GM12873 (cell line): ENCODE results near the gene GALNT3.
A peak's percentile ranks its signal among the peaks of the same experiment; 100 is the strongest.

Experiments
- TF ChIP-seq, protein P1 (sequence below): IDR thresholded peaks from 2 replicates; pipeline ENCODE4 v1.5.1; 2012; ENCODE audit warnings: low read depth, mild to moderate bottlenecking, moderate library complexity, low read length, control low read depth; ENCODE audit not compliant: insufficient read depth; ENCODE audit errors: missing control alignments

The GALNT3 gene

DNA sequence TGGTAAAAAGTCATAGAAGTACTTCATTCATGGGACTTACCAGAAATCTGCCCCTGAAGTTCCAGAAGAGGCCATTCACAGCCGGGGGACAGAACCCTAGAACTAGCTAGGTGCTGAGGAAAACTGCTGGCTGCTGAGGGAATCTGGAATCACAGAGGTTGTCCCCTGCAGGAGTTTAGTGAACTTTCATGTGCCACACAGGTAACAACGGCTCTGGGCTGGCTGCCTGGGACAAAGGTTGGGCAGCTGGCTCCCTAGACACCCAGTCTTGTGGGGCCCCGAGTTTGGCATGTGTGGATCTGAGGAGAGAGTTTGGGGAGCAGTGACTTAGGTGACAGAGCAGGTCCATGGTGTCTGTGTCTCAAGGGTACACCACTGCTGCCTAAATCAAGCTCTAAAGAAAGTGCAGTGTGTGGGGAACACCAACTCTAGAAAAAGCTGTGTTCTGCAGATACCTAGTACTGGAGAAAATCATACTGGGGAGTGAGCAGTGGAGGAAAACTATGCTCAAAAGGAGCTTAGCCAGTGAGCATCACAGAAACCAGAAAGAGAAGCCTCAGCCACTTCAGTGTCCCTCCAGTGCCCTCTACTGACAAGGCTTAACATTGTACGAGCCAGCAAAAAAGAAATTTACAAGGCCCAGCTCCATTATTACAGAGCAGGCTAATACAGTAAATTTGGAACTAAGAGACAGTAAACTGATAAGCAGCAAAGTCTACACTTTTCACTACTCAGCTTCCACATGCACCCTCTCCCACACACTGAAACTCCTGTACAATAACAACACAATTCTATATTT lies 15.2 kb downstream of the GALNT3 start:
- TF ChIP-seq, protein P1, sequence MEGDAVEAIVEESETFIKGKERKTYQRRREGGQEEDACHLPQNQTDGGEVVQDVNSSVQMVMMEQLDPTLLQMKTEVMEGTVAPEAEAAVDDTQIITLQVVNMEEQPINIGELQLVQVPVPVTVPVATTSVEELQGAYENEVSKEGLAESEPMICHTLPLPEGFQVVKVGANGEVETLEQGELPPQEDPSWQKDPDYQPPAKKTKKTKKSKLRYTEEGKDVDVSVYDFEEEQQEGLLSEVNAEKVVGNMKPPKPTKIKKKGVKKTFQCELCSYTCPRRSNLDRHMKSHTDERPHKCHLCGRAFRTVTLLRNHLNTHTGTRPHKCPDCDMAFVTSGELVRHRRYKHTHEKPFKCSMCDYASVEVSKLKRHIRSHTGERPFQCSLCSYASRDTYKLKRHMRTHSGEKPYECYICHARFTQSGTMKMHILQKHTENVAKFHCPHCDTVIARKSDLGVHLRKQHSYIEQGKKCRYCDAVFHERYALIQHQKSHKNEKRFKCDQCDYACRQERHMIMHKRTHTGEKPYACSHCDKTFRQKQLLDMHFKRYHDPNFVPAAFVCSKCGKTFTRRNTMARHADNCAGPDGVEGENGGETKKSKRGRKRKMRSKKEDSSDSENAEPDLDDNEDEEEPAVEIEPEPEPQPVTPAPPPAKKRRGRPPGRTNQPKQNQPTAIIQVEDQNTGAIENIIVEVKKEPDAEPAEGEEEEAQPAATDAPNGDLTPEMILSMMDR = peak; percentile 58

DNA sequence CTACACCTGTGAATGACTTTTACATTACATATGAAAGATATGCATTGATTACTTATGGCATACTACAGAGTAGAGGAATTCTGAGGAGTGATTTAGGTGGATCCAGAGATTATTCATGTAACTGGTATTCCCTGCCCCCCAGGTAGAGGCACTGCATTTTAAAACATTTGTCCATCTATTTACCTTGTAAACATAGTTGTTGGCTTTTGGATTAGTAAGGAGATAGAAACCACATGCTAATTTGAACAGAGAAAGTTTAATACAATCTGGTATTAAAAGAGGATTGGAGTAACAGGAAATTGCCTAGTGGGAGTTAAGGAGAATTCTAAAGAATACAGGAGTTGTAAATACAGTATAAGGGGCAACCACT lies 15.9 kb downstream of the GALNT3 start:
- TF ChIP-seq, protein P1 = no peak

DNA sequence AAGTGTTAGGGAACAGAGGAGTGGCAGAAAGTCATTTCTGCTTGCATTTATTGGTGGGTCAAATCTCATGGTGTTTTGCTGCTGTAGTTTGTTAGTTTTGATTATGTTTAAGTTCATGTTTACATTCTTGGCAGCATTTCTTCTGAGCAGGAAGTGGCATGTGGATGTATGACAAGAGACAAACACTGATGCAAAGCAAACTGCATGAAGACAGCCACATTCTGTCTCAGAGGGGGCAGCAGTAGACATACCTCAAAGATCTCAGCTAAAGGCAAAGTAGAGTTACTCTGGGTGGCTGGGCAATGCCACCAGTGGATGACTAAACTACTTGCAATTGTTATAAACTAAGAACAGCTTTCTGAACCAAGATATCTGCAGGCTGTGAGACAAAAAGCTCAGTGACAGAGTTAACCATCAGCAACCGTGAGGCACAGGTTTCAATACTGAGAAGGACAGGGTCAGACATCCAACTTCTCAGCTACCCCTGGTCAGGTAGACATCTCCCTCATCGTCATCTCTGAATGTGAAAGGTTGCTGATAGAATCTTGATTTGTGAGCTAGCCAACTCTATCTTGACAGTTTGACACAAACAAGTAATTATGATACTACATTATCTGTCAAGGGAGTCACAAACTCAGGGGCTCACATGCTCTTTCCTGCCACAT lies 16.4 kb downstream of the GALNT3 start:
- TF ChIP-seq, protein P1 = no peak

DNA sequence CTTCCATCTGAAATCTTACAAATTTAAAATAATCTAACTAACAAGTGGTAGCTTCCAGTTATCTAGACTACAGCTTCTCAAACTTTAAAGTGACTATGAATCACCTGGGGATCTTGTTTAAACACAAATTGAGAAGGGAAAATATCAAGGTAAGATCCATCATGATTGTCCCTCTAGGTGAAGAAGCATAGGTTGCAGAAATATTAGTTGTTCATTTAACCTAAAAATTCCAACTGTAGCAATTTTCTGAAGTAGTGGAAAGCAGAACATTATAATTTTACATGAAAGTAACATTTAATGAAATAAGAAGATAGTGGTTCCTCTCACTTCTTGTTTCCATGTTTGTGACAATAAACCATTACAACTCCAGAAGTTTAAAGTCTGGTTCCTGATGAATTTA lies 17.3 kb downstream of the GALNT3 start:
- TF ChIP-seq, protein P1 = no peak

DNA sequence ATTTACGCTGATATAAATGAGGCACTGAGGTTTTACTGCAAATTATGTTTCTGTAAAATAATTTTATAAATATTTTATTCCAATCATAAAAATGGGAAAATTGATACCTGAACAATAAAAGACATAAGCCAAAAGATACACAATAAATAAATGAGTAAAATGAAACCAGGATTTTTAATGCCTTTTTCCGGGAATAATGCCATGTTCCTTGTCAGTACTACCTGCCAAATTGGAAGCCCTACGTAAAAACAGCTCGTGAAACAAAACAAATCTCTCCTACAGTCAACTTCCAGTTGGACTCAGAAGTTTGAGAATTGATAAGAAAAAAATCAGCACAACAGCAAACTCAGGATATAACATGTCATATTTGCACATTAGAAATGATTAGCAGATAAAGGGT lies 18.0 kb downstream of the GALNT3 start:
- TF ChIP-seq, protein P1 = no peak

DNA sequence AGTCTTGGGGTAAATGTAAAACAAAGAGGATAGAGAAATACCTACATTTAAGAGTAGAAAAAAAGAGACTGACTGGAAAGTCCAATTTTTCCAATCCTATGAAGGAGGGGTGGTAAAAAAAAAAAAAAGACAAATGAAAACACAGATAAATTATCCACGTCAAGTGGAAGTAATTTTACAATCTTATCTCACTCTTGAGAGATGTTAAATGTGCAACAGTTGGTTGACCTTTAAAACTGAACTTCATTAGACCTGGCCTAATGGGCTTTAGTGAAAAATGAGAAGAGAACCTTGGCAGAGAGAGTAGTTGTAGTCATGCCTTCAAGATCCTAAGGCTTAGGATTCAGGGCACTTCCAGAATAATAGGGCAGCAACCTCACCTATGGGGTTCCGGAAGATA lies 20.4 kb downstream of the GALNT3 start:
- TF ChIP-seq, protein P1 = no peak

DNA sequence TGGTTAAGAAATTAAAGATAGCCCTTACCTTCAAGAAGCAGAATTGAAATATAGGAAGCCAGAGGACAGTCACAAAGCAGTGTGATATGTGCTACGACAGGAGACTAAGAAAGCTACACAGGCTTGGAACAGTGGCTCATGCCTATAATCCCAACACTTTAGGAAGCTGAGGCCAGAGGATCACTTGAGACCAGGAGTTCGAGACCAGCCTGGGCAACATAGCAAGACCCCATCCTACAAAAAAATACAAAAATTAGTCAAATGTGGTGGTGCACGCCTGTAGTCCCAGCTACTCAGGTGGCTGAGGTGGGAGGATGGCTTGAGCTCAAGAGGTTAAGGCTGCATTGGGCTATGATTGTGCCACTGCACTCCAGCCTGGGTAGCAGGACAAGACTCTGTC lies 21.9 kb downstream of the GALNT3 start:
- TF ChIP-seq, protein P1 = no peak
